WTC11 (cell line): ENCODE measurements around the gene PTPRK. TPM values are rescaled to one million over a fixed set of nuclear protein-coding genes. Genes with fewer than 3 reads are reported as not detected.

Experiments used
- ATAC-seq: fragments of 200-7000 bp; cut with Tn5 transposase; 2 replicates; pipeline ENCODE4 v1.10.0; 2021; ENCODE audit warnings: mild to moderate bottlenecking, moderate library complexity
- CTCF ChIA-PET: fragments of 300-600 bp; sonication (Branson Sonifier 250); formaldehyde crosslinking; loops from one replicate; lab custom pipeline; 2021; ENCODE audit warnings: antibody characterized with exemption; lab: Charles Lee
- POLR2A ChIA-PET: fragments of 350-600 bp; sonication (Branson Sonifier 250); formaldehyde crosslinking; loops from one replicate; lab custom pipeline; 2021; ENCODE audit warnings: antibody characterized with exemption; lab: Charles Lee
- DNase-seq: peaks from one replicate; pipeline ENCODE4 v3.0.0; 2021; ENCODE audit warnings: low spot score
- H3K27ac Mint-ChIP-seq: 2 replicates; pipeline ENCODE4 v1.8.0; 2021; ENCODE audit warnings: mixed read lengths
- H3K27me3 Mint-ChIP-seq: 2 replicates; pipeline ENCODE4 v1.8.0; 2021; ENCODE audit warnings: low read depth, mild to moderate bottlenecking, moderate library complexity, mixed read lengths
- H3K36me3 Mint-ChIP-seq: 2 replicates; pipeline ENCODE4 v1.8.0; 2021; ENCODE audit warnings: mixed read lengths
- H3K4me1 Mint-ChIP-seq: 2 replicates; pipeline ENCODE4 v1.8.0; 2022; ENCODE audit warnings: mixed read lengths
- H3K4me3 Mint-ChIP-seq: 2 replicates; pipeline ENCODE4 v1.8.0; 2021; ENCODE audit warnings: mild to moderate bottlenecking, moderate library complexity, mixed read lengths
- H3K9me3 Mint-ChIP-seq: 2 replicates; pipeline ENCODE4 v1.8.0; 2021; ENCODE audit warnings: mixed read lengths
- E2F1 ChIP-seq: sonication (generic); formaldehyde crosslinking; IDR thresholded peaks from 2 replicates; pipeline ENCODE4 v1.8.0; 2022; ENCODE audit warnings: mild to moderate bottlenecking, missing genetic modification reagents
- FOXJ3 ChIP-seq: sonication (generic); formaldehyde crosslinking; IDR thresholded peaks from 2 replicates; pipeline ENCODE4 v1.9.0; 2021; ENCODE audit warnings: missing genetic modification reagents, mild to moderate bottlenecking, borderline replicate concordance
- FOXP1 ChIP-seq: sonication (generic); formaldehyde crosslinking; IDR thresholded peaks from 2 replicates; pipeline ENCODE4 v1.8.0; 2022; ENCODE audit warnings: missing genetic modification reagents, mild to moderate bottlenecking, moderate library complexity, borderline replicate concordance
- GTF2I ChIP-seq: fragments of 250-450 bp; sonication (Bioruptor Pico); conservative IDR thresholded peaks from 2 replicates; pipeline ENCODE4 v1.4.0; 2021; ENCODE audit warnings: mild to moderate bottlenecking
- JAZF1 ChIP-seq: fragments of 250-450 bp; sonication (Bioruptor Pico); IDR thresholded peaks from 2 replicates; pipeline ENCODE4 v1.9.0; 2021; ENCODE audit warnings: moderate library complexity, mild to moderate bottlenecking, inconsistent platforms
- NFATC4 ChIP-seq: fragments of 250-450 bp; sonication (Bioruptor Pico); IDR thresholded peaks from 2 replicates; pipeline ENCODE4 v1.9.0; 2021; ENCODE audit warnings: mild to moderate bottlenecking
- NR2C2 ChIP-seq: sonication (generic); formaldehyde crosslinking; IDR thresholded peaks from 2 replicates; pipeline ENCODE4 v1.8.0; 2022; ENCODE audit warnings: mild to moderate bottlenecking, missing genetic modification reagents
- OVOL2 ChIP-seq: fragments of 250-450 bp; sonication (Bioruptor Pico); IDR thresholded peaks from 2 replicates; pipeline ENCODE4 v1.9.0; 2021; ENCODE audit warnings: mild to moderate bottlenecking, borderline replicate concordance
- SP1 ChIP-seq: sonication (generic); formaldehyde crosslinking; conservative IDR thresholded peaks from 2 replicates; pipeline ENCODE4 v1.8.1; 2022; ENCODE audit warnings: missing genetic modification reagents
- TCF7 ChIP-seq: sonication (generic); formaldehyde crosslinking; IDR thresholded peaks from 2 replicates; pipeline ENCODE4 v1.8.0; 2022; ENCODE audit warnings: mild to moderate bottlenecking, low read depth, missing genetic modification reagents, moderate library complexity
- TP53 ChIP-seq: sonication (generic); formaldehyde crosslinking; IDR thresholded peaks from 2 replicates; pipeline ENCODE4 v1.8.1; 2023; ENCODE audit warnings: mild to moderate bottlenecking, missing genetic modification reagents
- ZBTB21 ChIP-seq: sonication (generic); formaldehyde crosslinking; IDR thresholded peaks from 2 replicates; pipeline ENCODE4 v1.8.1; 2023; ENCODE audit warnings: mild to moderate bottlenecking, missing genetic modification reagents, borderline replicate concordance
- ZNF121 ChIP-seq: sonication (generic); formaldehyde crosslinking; IDR thresholded peaks from 2 replicates; pipeline ENCODE4 v1.8.0; 2023; ENCODE audit warnings: missing genetic modification reagents
- ZNF317 ChIP-seq: sonication (generic); formaldehyde crosslinking; IDR thresholded peaks from 2 replicates; pipeline ENCODE4 v1.8.1; 2023; ENCODE audit warnings: low read depth, mild to moderate bottlenecking, moderate library complexity, missing genetic modification reagents, borderline replicate concordance
- ZNF512 ChIP-seq: sonication (generic); formaldehyde crosslinking; IDR thresholded peaks from 2 replicates; pipeline ENCODE4 v1.8.1; 2022; ENCODE audit warnings: missing genetic modification reagents, borderline replicate concordance
- total RNA-seq: library from RNA; stranded (reverse); gene quantifications from 3 replicates; pipeline ENCODE4 v1.2.3, GENCODE V29; 2021
- TF ChIP-seq, protein P1 (sequence below): sonication (generic); formaldehyde crosslinking; IDR thresholded peaks from 2 replicates; pipeline ENCODE4 v1.8.0; 2023; ENCODE audit warnings: missing genetic modification reagents, mild to moderate bottlenecking, borderline replicate concordance
- TF ChIP-seq, protein P2 (sequence below): sonication (generic); formaldehyde crosslinking; IDR thresholded peaks from 2 replicates; pipeline ENCODE4 v1.8.0; 2023; ENCODE audit warnings: mild to moderate bottlenecking, missing genetic modification reagents
- TF ChIP-seq, protein P3 (sequence below): sonication (generic); formaldehyde crosslinking; IDR thresholded peaks from 2 replicates; pipeline ENCODE4 v1.8.1; 2022; ENCODE audit warnings: low read depth, missing genetic modification reagents, borderline replicate concordance
- TF ChIP-seq, protein P4 (sequence below): sonication (generic); formaldehyde crosslinking; conservative IDR thresholded peaks from 2 replicates; pipeline ENCODE4 v1.8.1; 2022; ENCODE audit warnings: mild to moderate bottlenecking, missing genetic modification reagents
- TF ChIP-seq, protein P5 (sequence below): fragments of 250-450 bp; sonication (Bioruptor Pico); IDR thresholded peaks from 2 replicates; pipeline ENCODE4 v1.9.0; 2021; ENCODE audit warnings: mild to moderate bottlenecking

The PTPRK gene
- total RNA-seq, 1 experiment from 2014 or later, result 44.8 TPM

DNA sequence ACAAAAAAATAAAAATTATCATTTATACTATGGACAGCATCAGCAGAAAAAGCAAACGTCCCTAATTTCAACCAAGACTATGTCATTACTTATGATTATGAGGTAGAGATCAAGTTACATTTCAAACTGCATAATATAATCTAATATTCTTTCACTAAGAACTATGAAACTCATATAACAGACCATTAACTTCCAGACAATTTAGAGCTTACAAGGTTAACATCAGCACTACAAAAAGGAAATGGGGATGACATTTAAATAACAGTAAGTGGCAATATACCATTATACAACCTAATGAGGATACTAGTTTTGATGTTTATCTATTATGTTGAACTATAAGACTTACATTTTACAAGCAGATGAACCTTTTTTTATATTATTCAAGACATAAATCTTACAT, 358.6 kb downstream of the PTPRK start (continued):
- TF ChIP-seq, protein P1, sequence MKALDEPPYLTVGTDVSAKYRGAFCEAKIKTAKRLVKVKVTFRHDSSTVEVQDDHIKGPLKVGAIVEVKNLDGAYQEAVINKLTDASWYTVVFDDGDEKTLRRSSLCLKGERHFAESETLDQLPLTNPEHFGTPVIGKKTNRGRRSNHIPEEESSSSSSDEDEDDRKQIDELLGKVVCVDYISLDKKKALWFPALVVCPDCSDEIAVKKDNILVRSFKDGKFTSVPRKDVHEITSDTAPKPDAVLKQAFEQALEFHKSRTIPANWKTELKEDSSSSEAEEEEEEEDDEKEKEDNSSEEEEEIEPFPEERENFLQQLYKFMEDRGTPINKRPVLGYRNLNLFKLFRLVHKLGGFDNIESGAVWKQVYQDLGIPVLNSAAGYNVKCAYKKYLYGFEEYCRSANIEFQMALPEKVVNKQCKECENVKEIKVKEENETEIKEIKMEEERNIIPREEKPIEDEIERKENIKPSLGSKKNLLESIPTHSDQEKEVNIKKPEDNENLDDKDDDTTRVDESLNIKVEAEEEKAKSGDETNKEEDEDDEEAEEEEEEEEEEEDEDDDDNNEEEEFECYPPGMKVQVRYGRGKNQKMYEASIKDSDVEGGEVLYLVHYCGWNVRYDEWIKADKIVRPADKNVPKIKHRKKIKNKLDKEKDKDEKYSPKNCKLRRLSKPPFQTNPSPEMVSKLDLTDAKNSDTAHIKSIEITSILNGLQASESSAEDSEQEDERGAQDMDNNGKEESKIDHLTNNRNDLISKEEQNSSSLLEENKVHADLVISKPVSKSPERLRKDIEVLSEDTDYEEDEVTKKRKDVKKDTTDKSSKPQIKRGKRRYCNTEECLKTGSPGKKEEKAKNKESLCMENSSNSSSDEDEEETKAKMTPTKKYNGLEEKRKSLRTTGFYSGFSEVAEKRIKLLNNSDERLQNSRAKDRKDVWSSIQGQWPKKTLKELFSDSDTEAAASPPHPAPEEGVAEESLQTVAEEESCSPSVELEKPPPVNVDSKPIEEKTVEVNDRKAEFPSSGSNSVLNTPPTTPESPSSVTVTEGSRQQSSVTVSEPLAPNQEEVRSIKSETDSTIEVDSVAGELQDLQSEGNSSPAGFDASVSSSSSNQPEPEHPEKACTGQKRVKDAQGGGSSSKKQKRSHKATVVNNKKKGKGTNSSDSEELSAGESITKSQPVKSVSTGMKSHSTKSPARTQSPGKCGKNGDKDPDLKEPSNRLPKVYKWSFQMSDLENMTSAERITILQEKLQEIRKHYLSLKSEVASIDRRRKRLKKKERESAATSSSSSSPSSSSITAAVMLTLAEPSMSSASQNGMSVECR, result no peak
- no peak for TF ChIP-seq ZNF317 (CRISPR knock-in tag)
- TF ChIP-seq, protein P2, sequence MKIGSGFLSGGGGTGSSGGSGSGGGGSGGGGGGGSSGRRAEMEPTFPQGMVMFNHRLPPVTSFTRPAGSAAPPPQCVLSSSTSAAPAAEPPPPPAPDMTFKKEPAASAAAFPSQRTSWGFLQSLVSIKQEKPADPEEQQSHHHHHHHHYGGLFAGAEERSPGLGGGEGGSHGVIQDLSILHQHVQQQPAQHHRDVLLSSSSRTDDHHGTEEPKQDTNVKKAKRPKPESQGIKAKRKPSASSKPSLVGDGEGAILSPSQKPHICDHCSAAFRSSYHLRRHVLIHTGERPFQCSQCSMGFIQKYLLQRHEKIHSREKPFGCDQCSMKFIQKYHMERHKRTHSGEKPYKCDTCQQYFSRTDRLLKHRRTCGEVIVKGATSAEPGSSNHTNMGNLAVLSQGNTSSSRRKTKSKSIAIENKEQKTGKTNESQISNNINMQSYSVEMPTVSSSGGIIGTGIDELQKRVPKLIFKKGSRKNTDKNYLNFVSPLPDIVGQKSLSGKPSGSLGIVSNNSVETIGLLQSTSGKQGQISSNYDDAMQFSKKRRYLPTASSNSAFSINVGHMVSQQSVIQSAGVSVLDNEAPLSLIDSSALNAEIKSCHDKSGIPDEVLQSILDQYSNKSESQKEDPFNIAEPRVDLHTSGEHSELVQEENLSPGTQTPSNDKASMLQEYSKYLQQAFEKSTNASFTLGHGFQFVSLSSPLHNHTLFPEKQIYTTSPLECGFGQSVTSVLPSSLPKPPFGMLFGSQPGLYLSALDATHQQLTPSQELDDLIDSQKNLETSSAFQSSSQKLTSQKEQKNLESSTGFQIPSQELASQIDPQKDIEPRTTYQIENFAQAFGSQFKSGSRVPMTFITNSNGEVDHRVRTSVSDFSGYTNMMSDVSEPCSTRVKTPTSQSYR (CRISPR knock-in tag), result no peak
- TF ChIP-seq ZBTB21 (CRISPR knock-in tag), result no peak
- TF ChIP-seq, protein P3, sequence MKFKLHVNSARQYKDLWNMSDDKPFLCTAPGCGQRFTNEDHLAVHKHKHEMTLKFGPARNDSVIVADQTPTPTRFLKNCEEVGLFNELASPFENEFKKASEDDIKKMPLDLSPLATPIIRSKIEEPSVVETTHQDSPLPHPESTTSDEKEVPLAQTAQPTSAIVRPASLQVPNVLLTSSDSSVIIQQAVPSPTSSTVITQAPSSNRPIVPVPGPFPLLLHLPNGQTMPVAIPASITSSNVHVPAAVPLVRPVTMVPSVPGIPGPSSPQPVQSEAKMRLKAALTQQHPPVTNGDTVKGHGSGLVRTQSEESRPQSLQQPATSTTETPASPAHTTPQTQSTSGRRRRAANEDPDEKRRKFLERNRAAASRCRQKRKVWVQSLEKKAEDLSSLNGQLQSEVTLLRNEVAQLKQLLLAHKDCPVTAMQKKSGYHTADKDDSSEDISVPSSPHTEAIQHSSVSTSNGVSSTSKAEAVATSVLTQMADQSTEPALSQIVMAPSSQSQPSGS (CRISPR knock-in tag), result no peak
- TF ChIP-seq TCF7, result no peak
- TF ChIP-seq SP1 (CRISPR knock-in tag), result no peak

DNA sequence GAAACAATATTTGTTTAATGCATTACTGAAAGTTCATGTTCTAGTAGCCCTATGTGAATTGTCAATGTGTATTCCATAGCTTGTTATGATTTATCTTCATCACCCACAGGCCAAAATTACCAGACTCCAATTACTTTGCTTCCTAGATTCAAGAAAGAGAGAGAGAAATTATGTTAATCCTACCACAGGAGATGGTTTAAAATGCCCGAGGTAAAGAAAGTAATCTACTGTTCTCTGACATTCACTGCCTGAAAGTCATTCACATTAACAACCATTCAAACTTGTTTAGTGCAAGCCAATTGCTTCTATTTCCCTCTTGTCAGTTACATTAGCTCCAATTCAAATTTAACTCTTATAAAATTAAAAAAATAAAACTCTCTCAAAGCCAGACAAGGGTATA, 359.1 kb downstream of the PTPRK start:
- POLR2A ChIA-PET, result no interaction called here
- ATAC-seq, result no peak
- Mint-ChIP-seq H3K4me3 (no peak overlapping the region), H3K9me3 (no peaks in the 10 kb centered on the region), H3K27ac (no peak overlapping the region), H3K36me3 (no peaks in the 10 kb centered on the region), H3K4me1 (peaks cover 6% of the 10 kb centered on the region), H3K27me3 (no peaks in the 10 kb centered on the region)
- TF ChIP-seq FOXP1 (no peak), ZNF317 (CRISPR knock-in tag) (no peak), NFATC4 (CRISPR knock-in tag) (no peak), GTF2I (CRISPR knock-in tag) (no peak), ZBTB21 (CRISPR knock-in tag) (no peak), E2F1 (CRISPR knock-in tag) (no peak), ZNF512 (CRISPR knock-in tag) (no peak), ZNF121 (CRISPR knock-in tag) (no peak), FOXJ3 (CRISPR knock-in tag) (no peak), NR2C2 (CRISPR knock-in tag) (no peak), JAZF1 (CRISPR knock-in tag) (no peak), OVOL2 (no peak), TP53 (CRISPR knock-in tag) (no peak)
- TF ChIP-seq, protein P4, sequence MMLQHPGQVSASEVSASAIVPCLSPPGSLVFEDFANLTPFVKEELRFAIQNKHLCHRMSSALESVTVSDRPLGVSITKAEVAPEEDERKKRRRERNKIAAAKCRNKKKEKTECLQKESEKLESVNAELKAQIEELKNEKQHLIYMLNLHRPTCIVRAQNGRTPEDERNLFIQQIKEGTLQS, result no peak
- TF ChIP-seq, protein P5, sequence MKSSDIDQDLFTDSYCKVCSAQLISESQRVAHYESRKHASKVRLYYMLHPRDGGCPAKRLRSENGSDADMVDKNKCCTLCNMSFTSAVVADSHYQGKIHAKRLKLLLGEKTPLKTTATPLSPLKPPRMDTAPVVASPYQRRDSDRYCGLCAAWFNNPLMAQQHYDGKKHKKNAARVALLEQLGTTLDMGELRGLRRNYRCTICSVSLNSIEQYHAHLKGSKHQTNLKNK (CRISPR knock-in tag), result no peak
- CTCF ChIA-PET, result no interaction called here
- DNase-seq, result no peak
